ENCODE measurements around the gene RASGRP2. TPM values are rescaled to one million over a fixed set of nuclear protein-coding genes. Genes with fewer than 3 reads are reported as not detected.

Gene RASGRP2
- total and polyA plus RNA-seq, 2 donors (not counting 3 experiments of a cell fraction or from before 2014, with no cell fraction given), result 1.2 to 2.3 TPM

DNA sequence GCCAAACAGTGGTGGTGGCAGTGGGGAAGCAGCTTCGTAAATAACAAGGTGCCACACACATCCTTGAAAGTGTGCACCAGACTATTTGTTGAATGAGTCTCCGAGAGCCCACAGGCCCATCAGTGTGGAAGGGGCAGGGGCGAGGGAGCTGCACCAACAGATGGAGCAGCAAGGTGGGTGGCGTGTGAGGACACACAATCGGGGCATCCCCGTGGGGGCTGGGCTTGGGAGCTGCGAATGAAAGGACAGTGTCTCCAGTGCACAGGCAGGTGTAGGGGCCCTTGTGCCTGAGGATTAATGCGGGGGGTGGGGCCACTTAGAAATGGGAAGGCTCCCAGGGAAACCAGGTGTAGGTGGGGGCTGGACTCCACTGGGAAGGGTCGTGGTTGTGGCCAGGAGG, 23.8 kb downstream of the RASGRP2 start:
- no TSS peak for BruUV-seq (replicated peaks)
- intact Hi-C loops (cut with micrococcal nuclease), result no loop called here
- dilution Hi-C loops (cut with MboI; ENCODE audit: extremely low pct_ligation_motif_present, low sequenced_read_pairs), result no loop called here
- Histone ChIP-seq H3K4me3 (replicated peaks in 1 of 3; ENCODE audit: insufficient read depth in 1 of 3, low read depth in 1 of 3, low read length in 3 of 3) (no peak overlapping the region), H3K9me1 (replicated peaks; ENCODE audit: control insufficient read depth, extremely low read depth, insufficient read depth, low read length) (no peaks in the 10 kb centered on the region), H3K79me2 (ENCODE audit: control insufficient read depth, insufficient read depth, low read length) (no peaks in the 10 kb centered on the region), H2AFZ (ENCODE audit: low read depth, low read length) (no peak overlapping the region), H3K9ac (replicated peaks; ENCODE audit: extremely low read depth, insufficient read depth, low read length) (no peak overlapping the region), H3K27me3 (ENCODE audit: control insufficient read depth in 2 of 2, insufficient read depth in 2 of 2, low read length in 2 of 2) (peaks cover 33 to 34% of the 10 kb centered on the region in 2 experiments), H3K27ac (ENCODE audit: insufficient read depth, low read depth, low read length) (no peak overlapping the region), H3K4me1 (ENCODE audit: control insufficient read depth, extremely low read depth, insufficient read depth, low read length) (no peaks in the 10 kb centered on the region), H3K9me3 (replicated peaks; ENCODE audit: control insufficient read depth, insufficient read depth, low read length) (no peaks in the 10 kb centered on the region), H4K20me1 (replicated peaks; ENCODE audit: control insufficient read depth, extremely low read depth, insufficient read depth, low read length) (no peaks in the 10 kb centered on the region), H3K4me2 (ENCODE audit: insufficient read depth, low read length) (no peak overlapping the region), H3K36me3 (ENCODE audit: control insufficient read depth in 2 of 2, extremely low read depth in 1 of 2, insufficient read depth in 2 of 2, low read length in 2 of 2) (no peaks in the 10 kb centered on the region)
- TF ChIP-seq EZH2 (IDR thresholded peaks at IDR 0.05; ENCODE audit: borderline replicate concordance, low read depth, low read length, severe bottlenecking) (no peak), MYC (IDR thresholded peaks at IDR 0.05; ENCODE audit: low read depth, low read length) (no peak), POLR2AphosphoS5 (IDR thresholded peaks at IDR 0.05; ENCODE audit: insufficient read depth, low read depth, low read length) (no peak), FOS (IDR thresholded peaks at IDR 0.05; ENCODE audit: borderline replicate concordance, insufficient read depth, low read length) (no peak), GATA2 (IDR thresholded peaks at IDR 0.05; ENCODE audit: insufficient read depth, insufficient read length, low read depth, low read length) (no peak), POLR2A (IDR thresholded peaks at IDR 0.05; ENCODE audit: low read depth, low read length) (no peak), JUN (IDR thresholded peaks at IDR 0.05; ENCODE audit: borderline replicate concordance, insufficient read depth, insufficient read length, low read depth) (no peak)
- TF ChIP-seq, protein P1, sequence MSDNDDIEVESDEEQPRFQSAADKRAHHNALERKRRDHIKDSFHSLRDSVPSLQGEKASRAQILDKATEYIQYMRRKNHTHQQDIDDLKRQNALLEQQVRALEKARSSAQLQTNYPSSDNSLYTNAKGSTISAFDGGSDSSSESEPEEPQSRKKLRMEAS (IDR thresholded peaks at IDR 0.05; ENCODE audit: insufficient read depth, insufficient read length), result no peak
- TF ChIP-seq, protein P2, sequence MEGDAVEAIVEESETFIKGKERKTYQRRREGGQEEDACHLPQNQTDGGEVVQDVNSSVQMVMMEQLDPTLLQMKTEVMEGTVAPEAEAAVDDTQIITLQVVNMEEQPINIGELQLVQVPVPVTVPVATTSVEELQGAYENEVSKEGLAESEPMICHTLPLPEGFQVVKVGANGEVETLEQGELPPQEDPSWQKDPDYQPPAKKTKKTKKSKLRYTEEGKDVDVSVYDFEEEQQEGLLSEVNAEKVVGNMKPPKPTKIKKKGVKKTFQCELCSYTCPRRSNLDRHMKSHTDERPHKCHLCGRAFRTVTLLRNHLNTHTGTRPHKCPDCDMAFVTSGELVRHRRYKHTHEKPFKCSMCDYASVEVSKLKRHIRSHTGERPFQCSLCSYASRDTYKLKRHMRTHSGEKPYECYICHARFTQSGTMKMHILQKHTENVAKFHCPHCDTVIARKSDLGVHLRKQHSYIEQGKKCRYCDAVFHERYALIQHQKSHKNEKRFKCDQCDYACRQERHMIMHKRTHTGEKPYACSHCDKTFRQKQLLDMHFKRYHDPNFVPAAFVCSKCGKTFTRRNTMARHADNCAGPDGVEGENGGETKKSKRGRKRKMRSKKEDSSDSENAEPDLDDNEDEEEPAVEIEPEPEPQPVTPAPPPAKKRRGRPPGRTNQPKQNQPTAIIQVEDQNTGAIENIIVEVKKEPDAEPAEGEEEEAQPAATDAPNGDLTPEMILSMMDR (IDR thresholded peaks at IDR 0.05; ENCODE audit: extremely low read depth in 1 of 2, insufficient read depth in 1 of 2, low read depth in 1 of 2, low read length in 2 of 2), result no peak
- DNase-seq (ENCODE audit: low read depth, low spot score) (no peak), FAIRE-seq (no peak)
- ChIA-PET POLR2A (no interaction called here), CTCF (interaction anchor here (1.0 to 1.5 kb wide), 3 partner anchors 10 to 32 kb away, joined by 3 to 4 read pairs (median 3); no protein-coding TSS in a partner anchor)
